Left ventricle myocardium superior (tissue), 1 donor: Measurements from ENCODE around the gene HOXD10. TPM values are rescaled to one million over a fixed set of nuclear protein-coding genes. Genes with fewer than 3 reads are reported as not detected.

Experiments
- ATAC-seq: fragments of 200-7000 bp; cut with Tn5 transposase; one replicate; pipeline ENCODE4 v1.9.1; 2020; ENCODE audit warnings: mild to moderate bottlenecking, moderate library complexity
- DNase-seq: peaks from one replicate; pipeline ENCODE4 v3.0.0-alpha.2; 2020
- intact Hi-C: fragments of 100-400 bp; cut with micrococcal nuclease; formaldehyde crosslinking; loops from one replicate; pipeline ENCODE4 v1.11.0; 2022
- total RNA-seq: library from RNA; stranded (reverse); fragmentation: NEBNext Ultra II Directional; extraction: Animal tissue kit (Norgen Biotek cat#: 25700); gene quantifications from one replicate; pipeline ENCODE4 v1.2.1, GENCODE V29; 2021
- donor health status: DM: no; HTN: yes; CAD: no; lungs with severe emphysema.

HOXD10 gene
- total RNA-seq, 1 donor from 2014 or later: not detected

GRCh38 chr2:176154576-176155252 is 38.1 kb downstream of the HOXD10 start:
- intact Hi-C loops: no loop called here
- DNase-seq: no peak
- ATAC-seq: no peak

- ATAC-seq: no peak
- DNase-seq: no peak
- intact Hi-C loops: no loop called here
These were observed 38.9 kb downstream of the HOXD10 start for GRCh38 chr2:176155356-176156044.

GRCh38 chr2:176156301-176156806 is 39.8 kb downstream of the HOXD10 start:
- ATAC-seq: no peak
- no peak for DNase-seq
- intact Hi-C loops: no loop called here

- intact Hi-C loops: no loop called here
- no peak for DNase-seq
- ATAC-seq: no peak
These were observed 40.4 kb downstream of the HOXD10 start, which contains the start of gene HOXD3 for GRCh38 chr2:176156807-176157498. TSS of gene HOXD3 (plus strand) at chr2:176157307. CDS start at chr2:176169115, 11,808 bp downstream.

DNA sequence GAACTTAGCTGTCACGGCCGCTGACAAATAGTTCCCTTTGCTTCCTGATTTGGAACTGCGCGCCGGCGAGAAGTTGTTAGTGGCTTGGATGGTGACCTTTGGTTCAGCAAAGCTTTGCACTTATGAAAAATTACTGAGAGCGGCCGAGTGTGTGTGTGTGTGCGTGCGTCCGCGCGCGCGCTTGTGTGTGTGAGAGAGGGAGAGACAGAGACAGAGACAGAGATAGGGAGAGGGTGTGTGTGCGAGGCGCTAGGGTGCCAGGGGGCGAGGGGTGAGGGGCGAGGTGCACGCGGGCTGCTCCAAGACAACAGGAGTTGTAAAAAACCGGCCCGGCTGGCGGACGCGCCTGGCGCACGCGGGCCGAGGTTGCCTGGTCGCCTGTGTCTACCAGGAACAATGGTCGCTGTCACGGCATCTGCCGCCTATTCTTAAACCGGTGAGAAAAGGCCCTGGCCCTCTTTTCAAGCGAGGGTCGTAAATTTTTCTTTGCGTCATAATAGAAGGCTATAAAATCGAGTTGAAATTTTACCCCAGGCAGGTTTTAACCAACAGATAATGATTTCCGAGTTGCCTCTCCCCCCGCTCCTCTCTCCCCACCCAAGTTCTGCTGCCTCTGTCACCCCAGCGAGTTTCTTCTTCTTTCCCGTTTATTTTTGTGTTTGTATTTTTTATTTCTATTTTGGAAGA is 41.1 kb downstream of the HOXD10 start:
- intact Hi-C loops: no loop called here
- DNase-seq: no peak
- no peak for ATAC-seq

- ATAC-seq: no peak
- no peak for DNase-seq
- intact Hi-C loops: no loop called here
These were observed 41.6 kb downstream of the HOXD10 start for GRCh38 chr2:176158186-176158591.

DNA sequence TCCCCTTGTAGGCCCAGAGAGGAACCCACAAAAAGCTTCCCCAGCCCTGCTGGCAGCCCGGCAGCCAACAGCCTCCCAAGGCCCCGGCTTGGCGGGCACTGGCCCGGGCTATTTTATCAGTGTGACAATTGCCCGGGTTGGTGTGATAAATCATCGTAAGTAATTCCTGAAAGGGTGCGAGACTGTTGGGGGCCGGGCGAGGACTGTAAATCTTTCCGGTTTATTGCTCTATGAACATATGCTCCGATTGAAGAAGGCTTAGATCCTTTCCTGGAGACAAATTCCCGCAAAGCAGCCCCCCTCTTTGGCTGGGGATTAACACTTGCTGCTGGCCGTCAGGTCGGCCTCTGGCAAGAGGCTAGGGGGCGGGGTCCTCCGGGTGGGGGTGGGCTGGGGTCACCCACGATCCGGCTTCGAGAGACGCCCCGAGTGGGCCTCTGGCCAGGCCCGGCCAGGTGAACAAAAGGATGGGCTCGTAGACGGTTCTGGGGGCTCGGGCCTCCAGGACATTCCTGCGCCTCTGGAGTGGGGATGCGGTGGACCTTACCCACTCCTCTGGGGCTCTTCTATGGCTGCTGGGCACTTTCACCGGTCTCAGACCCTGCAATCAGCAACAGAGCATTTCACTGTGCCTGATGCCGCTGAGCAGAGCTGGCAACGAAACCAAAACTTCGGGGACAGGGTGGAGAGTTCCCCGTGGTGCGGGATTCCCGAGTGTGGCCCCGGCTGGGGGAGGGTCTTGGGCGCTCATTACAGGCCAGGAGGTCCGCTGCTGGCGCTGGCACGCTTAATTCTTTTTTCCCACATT is 42.5 kb downstream of the HOXD10 start:
- DNase-seq (no peak), ATAC-seq (no peak)
- intact Hi-C loops: no loop called here

- DNase-seq (no peak), ATAC-seq (no peak)
- intact Hi-C loops: no loop called here
These were observed 43.2 kb downstream of the HOXD10 start for GRCh38 chr2:176159663-176160250.

GRCh38 chr2:176160251-176160985 is 43.8 kb downstream of the HOXD10 start:
- DNase-seq (no peak), ATAC-seq (no peak)
- intact Hi-C loops: no loop called here

- ATAC-seq: no peak
- intact Hi-C loops: no loop called here
These were observed 44.6 kb downstream of the HOXD10 start for GRCh38 chr2:176160986-176161824.

DNA sequence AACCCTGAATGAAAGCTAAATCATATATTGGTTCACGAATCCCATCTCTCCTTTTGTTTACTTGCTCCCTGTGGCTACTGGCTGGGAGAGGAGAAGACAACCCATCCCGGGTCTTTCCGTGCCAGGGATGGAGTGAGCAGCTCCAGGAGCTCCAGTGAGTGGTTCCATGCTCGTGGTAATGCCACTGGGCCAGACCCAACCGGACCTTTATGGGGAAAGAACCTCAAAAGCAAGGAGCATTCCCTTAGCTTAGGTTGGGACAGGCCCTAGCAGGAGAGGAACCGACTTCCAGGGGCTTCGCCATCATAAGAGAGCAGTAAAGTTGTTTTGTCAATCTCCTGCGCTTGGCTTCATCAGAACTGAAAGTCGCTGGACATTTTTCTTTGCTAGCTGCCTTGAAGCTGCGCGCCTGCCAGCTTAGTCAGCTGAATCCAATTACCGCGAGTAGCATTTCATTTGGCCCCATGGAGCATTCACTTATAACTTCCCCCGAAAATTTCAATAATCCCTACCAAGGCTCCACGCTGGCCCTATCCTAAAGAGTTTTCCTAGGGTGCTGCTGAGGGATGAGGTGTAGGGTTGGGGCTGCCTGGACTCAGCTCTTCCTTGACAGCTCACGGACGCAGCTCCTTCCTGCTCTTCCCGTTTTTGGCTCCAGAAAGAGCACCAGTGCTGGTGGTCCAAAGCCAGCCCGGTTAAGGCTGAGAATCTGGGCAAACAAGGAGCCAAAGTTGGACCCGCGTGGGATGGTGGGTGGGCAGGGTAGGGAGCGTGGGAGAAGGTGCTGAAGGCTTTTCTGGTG is 45.4 kb downstream of the HOXD10 start:
- intact Hi-C loops: no loop called here
- DNase-seq: no peak
- no peak for ATAC-seq

More at GRCh38 chr2:176160986-176161824, 44.6 kb downstream of the HOXD10 start:
- DNase-seq: no peak

- no peak for ATAC-seq
- intact Hi-C loops: no loop called here
- no peak for DNase-seq
These were observed 46.5 kb downstream of the HOXD10 start for GRCh38 chr2:176162911-176163671.

GRCh38 chr2:176163672-176164056 is 47.1 kb downstream of the HOXD10 start:
- no peak for ATAC-seq
- intact Hi-C loops: no loop called here
- no peak for DNase-seq

DNA sequence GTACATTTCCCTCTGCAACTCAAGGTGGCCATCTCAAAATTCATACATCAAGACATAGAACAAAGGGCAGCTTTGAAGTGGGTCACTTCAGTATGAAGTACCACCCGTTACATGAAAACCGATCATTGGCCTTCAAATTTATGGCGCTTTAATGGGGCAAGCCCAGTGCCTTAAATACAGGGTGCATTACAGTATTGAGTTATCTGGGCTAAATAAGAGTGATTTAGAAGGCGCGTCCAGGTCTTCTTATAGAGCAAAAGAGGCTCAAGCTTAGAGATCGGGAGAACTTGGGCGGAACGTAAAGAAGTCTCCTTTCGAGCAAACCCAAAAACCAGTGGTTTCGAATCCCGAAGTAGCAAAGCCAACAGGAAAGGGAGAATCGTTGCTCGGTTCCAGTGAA is 47.6 kb downstream of the HOXD10 start:
- DNase-seq (no peak), ATAC-seq (no peak)
- intact Hi-C loops: no loop called here

- ATAC-seq: no peak
- no peak for DNase-seq
- intact Hi-C loops: no loop called here
These were observed 48.2 kb downstream of the HOXD10 start for GRCh38 chr2:176164611-176165369.
